ENCODE measurements around the gene CUX1.
"Not testable (repeated sequence)": the region's sequence is repeated elsewhere in the genome, so short reads cannot be mapped to it uniquely, and the experiment has no call there.

CUX1 gene

DNA sequence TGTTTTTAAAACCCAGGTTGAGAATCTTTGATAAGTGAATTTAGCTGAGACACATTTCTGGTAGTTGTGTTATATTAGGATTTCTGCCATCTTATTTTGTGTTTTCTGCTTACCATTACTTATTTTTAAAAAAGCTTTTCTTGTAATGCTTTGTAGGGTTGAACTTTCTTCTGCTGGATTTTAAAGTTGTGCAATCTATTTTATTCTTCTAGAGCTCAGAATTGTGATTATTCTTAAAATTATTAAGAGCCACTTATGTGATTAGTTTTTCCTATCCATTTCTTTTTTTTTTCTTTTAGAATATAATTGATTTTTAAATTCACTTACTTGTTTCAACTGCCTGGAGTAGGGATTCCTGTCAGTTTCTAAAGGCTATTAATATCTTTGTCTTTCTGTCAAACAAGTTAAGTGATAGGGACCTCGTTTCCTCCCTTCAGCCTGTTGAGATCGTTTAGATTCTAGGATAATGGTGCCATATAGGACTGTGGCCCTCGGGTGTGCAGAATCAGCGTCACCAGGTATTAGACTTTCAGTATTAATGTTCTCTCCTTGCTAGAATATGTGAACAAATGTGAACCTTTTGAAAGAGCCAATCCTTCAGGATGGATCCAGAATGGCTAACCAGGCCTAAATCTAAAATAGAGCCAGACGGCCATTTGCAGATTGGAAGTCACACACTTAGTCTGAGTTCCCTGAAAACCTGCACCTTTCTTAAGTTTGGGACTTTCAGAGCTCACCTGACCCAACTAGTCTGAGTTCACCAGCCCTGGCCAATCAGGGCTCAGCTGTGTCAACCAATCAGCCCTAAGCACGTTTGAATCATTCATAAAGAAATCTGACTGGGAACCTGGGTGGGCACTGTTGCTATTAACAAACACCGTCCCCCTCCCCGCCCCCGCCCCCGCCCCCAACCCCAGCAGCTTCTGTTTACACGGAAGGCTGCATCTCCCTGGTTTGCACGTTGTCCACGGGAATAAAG, 26.2 kb downstream of the CUX1 start:
- H3K36me3 ChIP-seq (ENCODE audit: insufficient read depth, insufficient read length, low read length): peaks cover 5% of the 10 kb centered on the region
- peaks cover 15% of the 10 kb centered on the region for H3K9me3 ChIP-seq (ENCODE audit: insufficient read depth, low read length)
- H3K27me3 ChIP-seq (ENCODE audit: insufficient read depth, insufficient read length): no peaks in the 10 kb centered on the region
- no peak overlapping the region for H3K4me3 ChIP-seq (ENCODE audit: insufficient read length, low read depth)
- no peak overlapping the region for H3K9ac ChIP-seq (ENCODE audit: insufficient read length, low read depth)
- no peaks in the 10 kb centered on the region for H3K4me1 ChIP-seq (ENCODE audit: insufficient read depth, insufficient read length)
- no peak for TF ChIP-seq YY1 (IDR thresholded peaks at IDR 0.05; ENCODE audit: insufficient read depth, insufficient read length)
- TF ChIP-seq ZNF274 (IDR thresholded peaks at IDR 0.05; ENCODE audit: low read depth, low read length): no peak
- no peak for TF ChIP-seq SUZ12 (IDR thresholded peaks at IDR 0.05; ENCODE audit: extremely low read depth, insufficient read depth, insufficient read length)
- DNase-seq (ENCODE audit: low read depth, low spot score): no peak

- TF ChIP-seq YY1 (IDR thresholded peaks at IDR 0.05; ENCODE audit: insufficient read depth, insufficient read length): no peak
- no peak for TF ChIP-seq SUZ12 (IDR thresholded peaks at IDR 0.05; ENCODE audit: extremely low read depth, insufficient read depth, insufficient read length)
- no peak for TF ChIP-seq ZNF274 (IDR thresholded peaks at IDR 0.05; ENCODE audit: low read depth, low read length)
- no peak overlapping the region for H3K4me3 ChIP-seq (ENCODE audit: insufficient read length, low read depth)
- no peaks in the 10 kb centered on the region for H3K27me3 ChIP-seq (ENCODE audit: insufficient read depth, insufficient read length)
- H3K9me3 ChIP-seq (ENCODE audit: insufficient read depth, low read length): peaks cover 15% of the 10 kb centered on the region
- peaks cover 5% of the 10 kb centered on the region for H3K36me3 ChIP-seq (ENCODE audit: insufficient read depth, insufficient read length, low read length)
- H3K4me1 ChIP-seq (ENCODE audit: insufficient read depth, insufficient read length): no peaks in the 10 kb centered on the region
- H3K9ac ChIP-seq (ENCODE audit: insufficient read length, low read depth): no peak overlapping the region
- DNase-seq (ENCODE audit: low read depth, low spot score): no peak
These were observed 28.5 kb downstream of the CUX1 start for GRCh38 chr7:101845974-101846373.

- Histone ChIP-seq H3K9ac (ENCODE audit: insufficient read length, low read depth) (no peak overlapping the region), H3K4me3 (ENCODE audit: insufficient read length, low read depth) (no peak overlapping the region), H3K27me3 (ENCODE audit: insufficient read depth, insufficient read length) (no peaks in the 10 kb centered on the region), H3K4me1 (ENCODE audit: insufficient read depth, insufficient read length) (no peaks in the 10 kb centered on the region), H3K9me3 (ENCODE audit: insufficient read depth, low read length) (peaks cover 15% of the 10 kb centered on the region), H3K36me3 (ENCODE audit: insufficient read depth, insufficient read length, low read length) (peaks cover 5% of the 10 kb centered on the region)
- DNase-seq (ENCODE audit: low read depth, low spot score): no peak
- no peak for TF ChIP-seq ZNF274 (IDR thresholded peaks at IDR 0.05; ENCODE audit: low read depth, low read length)
These were observed 29.5 kb downstream of the CUX1 start for GRCh38 chr7:101846800-101847538.

DNA sequence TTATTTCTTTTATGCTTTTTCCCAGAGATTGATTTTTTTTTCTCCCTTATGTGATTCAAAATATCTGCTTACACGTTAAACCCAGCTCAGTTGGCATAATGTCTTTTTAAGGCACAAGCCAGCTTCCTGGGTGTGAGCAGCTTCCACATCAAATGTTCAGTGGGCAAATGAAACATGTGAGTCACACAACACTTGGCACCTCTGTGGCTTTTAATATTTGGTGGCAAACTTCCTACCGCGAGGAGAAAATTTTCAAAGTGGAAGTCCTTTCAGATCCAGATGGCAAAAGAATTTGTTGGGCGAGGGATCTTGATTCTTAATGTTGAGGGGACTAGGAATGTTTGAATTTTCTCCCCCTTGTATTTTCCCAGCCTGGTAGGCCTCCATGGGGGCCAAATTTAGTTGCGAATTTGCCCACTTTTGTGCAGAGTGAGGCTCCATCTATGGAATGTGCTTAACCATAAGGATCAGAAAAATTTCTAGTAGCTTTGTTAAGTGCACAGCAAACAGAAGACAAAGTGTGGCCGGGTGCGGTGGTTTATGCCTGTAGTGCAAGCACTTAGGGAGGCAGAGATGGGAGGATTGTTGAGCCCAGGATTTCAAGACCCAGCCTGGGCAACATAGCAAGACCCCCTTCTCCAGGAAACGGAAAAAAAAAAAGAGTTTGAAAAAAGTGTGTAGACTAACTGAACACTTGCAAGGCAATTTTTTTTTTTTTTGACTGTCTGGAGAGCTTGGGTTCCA, 31.0 kb downstream of the CUX1 start:
- peaks cover 5% of the 10 kb centered on the region for H3K36me3 ChIP-seq (ENCODE audit: insufficient read depth, insufficient read length, low read length)
- H3K4me1 ChIP-seq (ENCODE audit: insufficient read depth, insufficient read length): no peaks in the 10 kb centered on the region
- peaks cover 15% of the 10 kb centered on the region for H3K9me3 ChIP-seq (ENCODE audit: insufficient read depth, low read length)
- DNase-seq (ENCODE audit: low read depth, low spot score): no peak
- H3K27me3 ChIP-seq (ENCODE audit: insufficient read depth, insufficient read length): no peaks in the 10 kb centered on the region
- TF ChIP-seq SUZ12 (IDR thresholded peaks at IDR 0.05; ENCODE audit: extremely low read depth, insufficient read depth, insufficient read length) (no peak), ZNF274 (IDR thresholded peaks at IDR 0.05; ENCODE audit: low read depth, low read length) (no peak), YY1 (IDR thresholded peaks at IDR 0.05; ENCODE audit: insufficient read depth, insufficient read length) (no peak)
- H3K4me3 ChIP-seq (ENCODE audit: insufficient read length, low read depth): no peak overlapping the region
- H3K9ac ChIP-seq (ENCODE audit: insufficient read length, low read depth): no peak overlapping the region

GRCh38 chr7:101849314-101849713, 31.9 kb downstream of the CUX1 start:
- H3K4me1 ChIP-seq (ENCODE audit: insufficient read depth, insufficient read length); DNase-seq (ENCODE audit: low read depth, low spot score); H3K9ac ChIP-seq (ENCODE audit: insufficient read length, low read depth); H3K4me3 ChIP-seq (ENCODE audit: insufficient read length, low read depth); H3K36me3 ChIP-seq (ENCODE audit: insufficient read depth, insufficient read length, low read length); H3K27me3 ChIP-seq (ENCODE audit: insufficient read depth, insufficient read length): not testable (repeated sequence)
- peaks cover 15% of the 10 kb centered on the region for H3K9me3 ChIP-seq (ENCODE audit: insufficient read depth, low read length)

DNA sequence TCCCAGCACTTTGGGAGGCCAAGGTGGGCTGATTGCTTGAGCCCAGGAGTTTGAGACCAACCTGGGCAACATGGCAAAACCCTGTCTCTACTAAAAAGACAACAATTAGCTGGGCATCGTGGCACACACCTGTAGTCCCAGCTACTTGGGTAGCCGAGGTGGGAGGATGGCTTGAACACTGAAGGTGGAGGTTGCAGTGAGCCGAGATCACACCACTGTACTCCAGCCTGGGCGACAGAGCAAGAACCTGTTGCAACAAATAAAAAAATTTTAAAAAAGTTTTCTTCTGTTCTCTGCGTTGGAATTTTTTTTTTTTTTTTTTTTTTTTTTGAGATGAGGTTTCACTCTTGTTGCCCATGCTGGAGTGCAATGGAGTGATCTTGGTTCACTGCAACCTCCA, 34.9 kb downstream of the CUX1 start:
- not testable (repeated sequence) for H3K9ac ChIP-seq (ENCODE audit: insufficient read length, low read depth); H3K4me3 ChIP-seq (ENCODE audit: insufficient read length, low read depth); H3K4me1 ChIP-seq (ENCODE audit: insufficient read depth, insufficient read length); H3K36me3 ChIP-seq (ENCODE audit: insufficient read depth, insufficient read length, low read length); H3K9me3 ChIP-seq (ENCODE audit: insufficient read depth, low read length); DNase-seq (ENCODE audit: low read depth, low spot score); H3K27me3 ChIP-seq (ENCODE audit: insufficient read depth, insufficient read length)

GRCh38 chr7:101853684-101854083, 36.3 kb downstream of the CUX1 start:
- no peak for DNase-seq (ENCODE audit: low read depth, low spot score)
- TF ChIP-seq SUZ12 (IDR thresholded peaks at IDR 0.05; ENCODE audit: extremely low read depth, insufficient read depth, insufficient read length) (no peak), ZNF274 (IDR thresholded peaks at IDR 0.05; ENCODE audit: low read depth, low read length) (no peak)
- Histone ChIP-seq H3K36me3 (ENCODE audit: insufficient read depth, insufficient read length, low read length) (no peaks in the 10 kb centered on the region), H3K27me3 (ENCODE audit: insufficient read depth, insufficient read length) (no peaks in the 10 kb centered on the region), H3K9me3 (ENCODE audit: insufficient read depth, low read length) (no peaks in the 10 kb centered on the region), H3K4me3 (ENCODE audit: insufficient read length, low read depth) (no peak overlapping the region), H3K4me1 (ENCODE audit: insufficient read depth, insufficient read length) (peaks cover 4% of the 10 kb centered on the region), H3K9ac (ENCODE audit: insufficient read length, low read depth) (no peak overlapping the region)

Measured in NT2/D1 (cell line).